DMS79 (cell line): ENCODE measurements around the gene SLC45A3.
"Not testable (repeated sequence)": the region's sequence is repeated elsewhere in the genome, so short reads cannot be mapped to it uniquely, and the experiment has no call there.

Experiments used
- DNase-seq: peaks from one replicate; lab custom pipeline; 2025; lab: John Stamatoyannopoulos, UW

SLC45A3 gene

DNA sequence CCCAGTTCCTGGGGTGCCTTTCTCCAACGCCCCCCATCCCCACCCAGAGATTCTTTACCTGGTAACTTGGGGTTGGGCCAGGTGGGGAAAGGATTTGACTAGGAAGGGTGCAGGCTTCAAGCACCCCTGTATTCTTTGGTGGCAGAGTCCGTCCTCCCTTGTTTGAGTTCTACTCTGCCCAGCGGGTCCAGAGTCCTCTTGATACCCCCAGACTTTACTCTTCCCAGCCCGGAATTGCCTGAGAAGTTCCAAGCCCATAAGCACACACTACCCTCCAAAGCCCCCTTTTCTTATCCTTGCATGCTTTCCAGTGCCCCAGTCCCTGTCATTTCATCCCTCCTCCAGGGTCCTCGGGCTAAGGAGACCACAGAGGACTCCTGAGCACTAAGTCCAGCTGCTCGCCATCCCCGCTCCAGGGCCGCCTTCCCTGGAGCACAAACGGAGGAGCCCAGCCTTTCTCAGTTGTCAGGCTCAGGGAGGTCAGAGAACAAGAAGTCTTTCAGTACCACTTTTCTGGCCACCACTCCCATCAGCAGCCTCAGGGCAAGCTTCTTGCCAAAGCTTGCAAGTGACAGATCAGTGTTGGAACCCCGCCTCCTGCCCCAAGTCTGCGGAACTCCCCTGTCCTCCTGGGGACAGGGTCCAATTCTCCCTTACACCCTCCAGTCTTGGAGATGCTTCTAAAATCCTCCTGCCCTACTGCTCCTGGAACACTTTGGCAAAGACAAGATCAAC lies 12.2 kb downstream of the SLC45A3 start:
- DNase-seq: no peak

DNA sequence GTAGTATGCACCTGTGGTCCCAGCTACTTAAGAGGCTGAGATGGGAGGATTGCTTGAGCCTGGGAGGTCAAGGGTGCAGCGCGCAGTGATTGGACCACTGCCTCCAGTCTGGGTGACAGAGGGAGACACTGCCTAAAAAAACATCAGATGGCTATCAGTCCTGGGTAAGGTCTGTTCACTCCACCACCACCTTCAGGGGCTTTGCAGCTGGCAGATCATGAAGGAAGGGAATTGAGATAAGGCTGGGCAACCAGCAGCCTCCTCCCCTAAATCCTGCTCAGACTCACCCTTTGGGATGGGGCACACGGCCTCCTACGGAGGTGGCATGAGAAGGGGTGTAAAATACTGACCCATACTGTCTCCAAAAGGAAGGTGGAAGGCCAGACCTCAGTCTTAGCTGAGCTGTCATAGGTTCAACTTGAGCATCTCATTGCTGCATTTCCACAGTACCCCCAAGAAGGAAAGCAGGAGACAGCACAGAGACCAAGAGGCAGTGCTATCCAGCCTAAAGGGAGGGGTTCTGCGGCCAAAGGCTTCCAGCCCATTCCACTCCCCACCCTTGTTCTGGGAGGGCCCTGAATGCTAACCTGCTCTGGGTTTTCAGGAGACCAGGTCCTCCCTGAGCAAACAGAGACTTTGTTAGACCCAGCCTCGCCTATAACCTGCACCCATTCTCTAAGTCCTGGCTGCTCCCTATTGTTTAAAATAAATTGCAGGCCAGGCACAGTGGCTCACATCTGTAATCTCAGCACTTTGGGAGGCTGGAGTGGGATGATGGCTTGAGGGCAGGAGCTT lies 13.7 kb downstream of the SLC45A3 start:
- DNase-seq: no peak

DNA sequence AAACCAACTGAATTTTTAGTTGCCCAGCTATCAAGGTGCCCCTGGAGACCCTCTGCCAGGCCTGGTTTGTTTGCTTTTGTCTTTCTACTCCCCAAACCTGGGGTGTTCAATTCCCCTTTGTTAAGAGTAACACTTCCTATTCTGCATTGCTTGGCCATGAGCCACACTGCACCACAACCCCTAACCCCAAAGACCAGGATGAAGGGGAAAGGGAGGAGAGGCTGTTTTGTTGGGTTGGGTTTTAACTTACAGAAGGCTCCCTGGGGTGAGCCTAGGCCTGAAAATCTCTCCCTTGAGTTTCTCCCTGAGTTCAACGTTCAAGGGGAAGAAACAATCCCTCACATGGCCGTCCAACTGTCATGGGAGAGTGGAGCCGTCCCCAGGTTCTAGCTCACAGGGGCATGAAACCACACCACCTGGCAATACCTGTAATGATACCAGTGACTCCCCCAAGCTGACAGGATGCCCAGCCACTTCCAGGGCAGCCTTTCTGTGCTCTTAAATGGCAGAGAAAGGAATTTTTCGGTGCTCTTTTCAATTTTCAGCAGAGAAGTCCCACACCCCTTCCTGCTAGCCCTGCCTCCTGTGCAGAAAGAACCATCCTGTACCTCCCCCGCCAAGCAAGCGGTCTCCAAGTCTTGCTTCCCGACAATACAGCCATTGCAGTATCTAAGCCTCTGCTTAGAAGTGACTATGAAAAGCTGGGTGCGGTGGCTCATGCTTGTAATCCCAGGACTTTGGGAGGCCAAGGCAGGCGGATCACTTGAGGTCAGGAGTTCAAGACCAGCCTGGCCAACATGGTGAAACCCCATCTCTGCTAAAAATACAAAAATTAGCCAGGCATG lies 14.9 kb downstream of the SLC45A3 start:
- DNase-seq: peak; percentile 38

DNA sequence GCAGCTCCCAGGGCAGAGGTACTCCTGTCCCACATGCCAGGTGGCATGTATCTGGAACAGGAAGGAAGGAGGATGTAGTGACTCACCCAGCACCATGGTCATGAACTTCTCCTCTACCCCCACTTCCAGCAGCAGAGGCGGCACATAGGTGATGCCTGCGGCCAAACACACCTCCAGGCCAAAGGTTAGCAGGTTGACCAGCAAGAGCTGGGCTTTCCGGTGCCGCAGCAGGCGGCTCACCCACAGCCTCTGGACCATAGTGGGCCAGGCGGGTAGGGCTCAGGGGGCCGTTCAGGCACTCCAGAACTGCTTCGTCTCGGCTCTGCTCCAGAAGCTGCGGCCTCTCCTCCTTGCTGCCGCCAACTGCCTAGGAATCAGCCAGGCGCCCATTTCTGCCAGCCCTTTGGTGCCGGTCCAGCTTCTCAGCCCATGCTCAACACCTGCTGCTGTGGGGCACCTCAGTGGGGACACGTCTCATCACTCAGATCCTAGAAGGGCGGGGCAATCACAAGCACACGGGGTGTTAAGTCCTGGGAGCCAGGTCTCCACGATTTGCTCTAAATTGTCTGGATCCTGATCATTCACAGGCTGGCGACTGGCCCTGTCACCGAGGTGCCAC lies 15.8 kb downstream of the SLC45A3 start:
- DNase-seq: peak; percentile 57

DNA sequence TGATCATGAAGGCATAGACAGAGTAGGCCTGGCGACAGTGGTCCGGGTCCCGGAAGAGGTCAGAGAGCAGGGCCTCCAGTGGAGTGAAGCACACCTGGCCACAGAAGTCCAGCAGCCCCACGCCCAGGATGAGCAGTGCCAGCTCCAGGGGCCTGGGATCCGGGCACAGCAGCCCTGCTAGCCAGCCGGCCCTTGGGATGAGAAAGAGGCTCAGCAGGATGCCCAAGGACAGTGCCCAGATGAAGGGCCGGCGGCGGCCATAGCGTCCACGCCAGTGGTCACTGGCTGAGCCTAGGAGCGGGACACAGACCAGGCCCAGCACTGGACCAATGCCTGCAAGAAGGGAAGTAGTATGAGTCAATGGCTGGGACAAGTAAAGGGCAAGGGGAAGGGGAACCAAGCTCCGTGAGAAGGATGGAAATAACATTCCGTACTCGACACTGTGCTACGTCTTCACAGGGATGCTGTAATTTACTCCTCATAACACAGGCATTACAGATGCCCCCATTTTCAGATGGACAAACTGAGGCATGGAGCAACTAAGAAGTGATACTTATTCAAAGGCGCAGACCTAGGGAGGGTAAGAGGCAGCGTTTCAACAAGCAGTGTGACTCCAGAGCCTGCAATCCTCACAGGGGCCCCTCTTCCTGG lies 16.9 kb downstream of the SLC45A3 start:
- DNase-seq: no peak

DNA sequence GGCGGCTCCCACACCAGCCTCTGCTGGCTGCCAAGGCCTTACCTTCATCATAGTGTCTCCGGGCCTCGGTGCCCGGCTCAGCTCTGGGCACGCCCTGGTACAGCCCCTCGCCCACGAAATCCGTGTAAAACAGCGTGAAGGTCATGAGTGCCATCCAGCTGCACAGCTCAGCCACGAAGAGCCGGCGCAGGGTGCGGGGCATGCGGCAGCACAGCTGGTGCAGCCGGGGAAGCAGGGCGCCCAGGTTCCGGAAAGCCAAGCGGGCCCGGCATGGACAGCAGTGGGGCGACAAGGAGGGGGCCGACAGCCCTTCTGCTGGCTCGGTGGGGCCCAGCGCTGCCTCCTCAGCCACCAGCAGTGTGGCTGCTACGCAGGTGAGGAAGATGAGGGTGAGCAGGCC lies 17.5 kb downstream of the SLC45A3 start:
- no peak for DNase-seq

DNA sequence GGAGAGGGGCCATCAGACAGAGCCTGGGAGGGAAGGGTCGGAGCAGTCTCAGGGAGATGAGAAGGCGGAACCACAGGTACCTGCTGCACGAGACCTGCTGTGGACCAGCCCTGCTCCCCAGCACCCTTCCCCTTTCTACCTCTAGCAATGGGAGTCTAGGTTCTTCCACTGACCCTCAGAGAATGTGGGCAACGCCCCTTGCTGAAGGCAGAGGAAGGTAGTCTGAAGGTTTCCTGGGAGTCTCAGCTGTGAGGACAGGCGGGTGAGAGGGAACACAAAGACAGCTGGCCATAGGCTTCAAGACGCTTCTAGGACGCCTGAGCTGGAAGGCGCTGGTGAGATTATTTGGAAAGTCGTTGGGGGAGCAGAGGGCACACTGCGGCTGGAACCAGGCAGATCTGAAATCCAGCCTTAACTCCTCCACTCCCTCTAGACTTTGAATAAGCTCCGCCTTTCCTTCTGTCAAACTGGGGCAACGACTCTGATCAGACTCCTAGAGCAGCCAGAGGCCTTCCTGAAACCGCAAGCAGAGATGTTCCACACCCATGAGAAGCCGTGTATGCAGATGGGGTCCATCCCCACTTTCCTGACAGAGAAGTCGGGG lies 18.1 kb downstream of the SLC45A3 start:
- no peak for DNase-seq

DNA sequence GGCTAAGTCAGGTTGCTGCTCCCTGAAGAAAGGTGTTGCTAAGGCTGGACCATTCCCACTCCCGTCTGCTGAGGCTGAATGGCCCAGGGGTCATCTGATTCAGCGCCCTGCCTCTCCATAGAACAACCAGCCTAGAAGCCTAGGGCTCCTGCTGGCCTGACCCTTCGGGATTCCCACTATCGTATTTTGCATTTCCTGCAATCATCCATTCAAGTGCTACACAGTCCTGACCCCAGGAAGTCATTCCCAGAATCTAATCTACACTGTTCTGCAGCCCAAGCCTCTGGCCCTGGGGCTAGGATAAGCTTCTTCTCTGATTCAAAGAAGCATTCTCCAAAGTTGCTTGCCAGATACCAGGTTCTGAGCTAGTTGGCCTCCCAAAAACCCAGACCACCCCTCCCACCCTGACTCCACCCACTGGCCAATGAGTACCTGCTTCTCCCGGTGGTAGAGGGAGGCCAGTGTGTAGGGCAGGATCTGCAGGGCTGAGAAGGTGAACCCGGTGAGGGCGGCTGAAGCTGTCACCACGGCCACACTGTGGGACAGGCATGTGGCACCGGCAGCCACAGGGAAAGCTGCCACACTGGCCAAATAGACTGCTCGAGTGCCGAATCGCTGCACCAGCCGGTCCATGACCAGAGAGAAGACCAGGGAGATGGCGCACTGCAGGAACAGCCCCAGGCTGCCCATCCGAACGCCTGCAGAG lies 18.7 kb downstream of the SLC45A3 start:
- no peak for DNase-seq

DNA sequence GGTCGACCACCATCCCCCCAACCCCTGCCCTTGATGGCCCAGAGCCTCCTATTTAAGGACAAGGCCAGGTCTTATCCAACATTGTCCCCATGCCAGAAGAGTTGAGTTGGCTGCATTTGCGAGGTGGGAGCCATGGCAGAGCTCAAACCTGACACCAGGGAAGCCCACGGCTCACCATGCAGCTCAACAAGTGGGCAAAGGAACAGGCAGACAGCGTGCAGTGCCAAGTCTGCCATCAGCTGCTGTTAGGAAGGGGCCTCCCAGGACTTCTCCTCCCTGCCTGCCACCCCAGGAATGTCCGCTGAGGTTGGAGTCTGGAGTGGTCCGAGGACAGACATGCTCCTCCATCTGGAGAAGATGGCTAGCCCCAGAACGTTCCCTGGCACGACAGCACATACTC lies 19.9 kb downstream of the SLC45A3 start:
- no peak for DNase-seq

DNA sequence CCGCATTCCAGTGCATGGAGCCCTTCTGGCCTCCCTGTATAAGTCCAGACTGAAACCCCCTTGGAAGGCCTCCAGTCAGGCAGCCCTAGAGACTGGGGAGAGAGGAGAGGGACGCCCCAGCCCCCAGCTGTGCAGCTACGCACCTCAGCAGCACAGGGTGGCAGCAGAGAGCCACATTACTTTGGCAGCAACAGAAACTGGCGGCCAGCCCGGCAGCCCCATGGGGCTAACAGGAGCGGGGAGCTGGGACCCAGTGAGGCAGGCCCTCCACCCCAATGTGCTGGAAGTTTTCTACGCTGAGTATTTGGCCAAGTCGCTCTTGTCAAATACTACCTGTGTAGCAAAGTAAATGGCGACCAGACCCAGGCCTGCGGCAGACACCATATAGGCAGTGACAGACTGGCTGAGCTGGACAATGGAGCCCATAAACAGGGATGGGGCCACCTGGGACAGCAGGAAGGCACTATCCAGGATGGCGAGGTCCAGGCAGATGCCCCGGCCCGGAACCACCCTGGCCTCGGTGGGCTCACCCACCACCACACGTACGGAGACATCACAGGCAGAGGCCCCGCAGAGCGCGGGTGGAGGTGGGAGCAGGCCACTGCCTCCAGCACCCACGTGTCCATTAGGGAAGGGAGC lies 21.2 kb downstream of the SLC45A3 start:
- DNase-seq: peak; percentile 28

DNA sequence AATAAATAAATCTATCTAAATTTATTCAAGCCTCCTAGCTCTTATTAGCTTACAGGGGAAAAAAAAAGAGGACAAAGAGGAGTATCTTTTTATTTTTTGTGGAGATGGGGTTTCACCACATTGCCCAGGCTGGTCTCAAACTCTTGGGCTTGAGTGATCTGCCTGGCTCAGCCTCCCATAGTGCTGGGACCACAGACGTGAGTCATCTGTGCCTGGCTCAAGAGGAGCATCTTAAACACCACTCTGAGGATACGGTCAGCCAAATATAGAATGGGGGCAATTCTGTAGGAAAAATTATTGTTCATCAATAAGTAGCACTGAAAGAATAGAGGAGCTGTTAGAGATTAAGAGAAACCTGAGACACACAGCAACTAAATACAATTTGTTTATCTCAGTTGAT lies 24.1 kb downstream of the SLC45A3 start:
- DNase-seq: no peak

DNA sequence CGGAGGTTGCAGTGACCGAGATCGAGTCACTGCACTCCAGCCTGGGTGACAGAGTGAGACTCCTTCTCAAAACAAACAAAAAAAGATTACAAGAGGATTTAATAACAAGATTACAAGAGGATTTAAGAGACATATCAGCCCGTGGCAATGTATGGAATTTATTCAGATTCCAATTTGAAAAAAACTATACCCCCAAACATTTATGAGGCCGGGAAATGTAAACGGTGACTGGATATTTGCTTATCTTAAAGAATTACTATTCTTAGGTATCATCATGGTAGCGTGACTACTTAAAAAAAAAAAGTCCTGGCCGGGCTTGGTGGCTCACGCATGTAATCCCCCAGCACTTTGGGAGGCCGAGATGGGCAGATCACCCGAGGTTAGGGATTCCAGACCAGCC lies 27.3 kb downstream of the SLC45A3 start:
- no peak for DNase-seq

DNA sequence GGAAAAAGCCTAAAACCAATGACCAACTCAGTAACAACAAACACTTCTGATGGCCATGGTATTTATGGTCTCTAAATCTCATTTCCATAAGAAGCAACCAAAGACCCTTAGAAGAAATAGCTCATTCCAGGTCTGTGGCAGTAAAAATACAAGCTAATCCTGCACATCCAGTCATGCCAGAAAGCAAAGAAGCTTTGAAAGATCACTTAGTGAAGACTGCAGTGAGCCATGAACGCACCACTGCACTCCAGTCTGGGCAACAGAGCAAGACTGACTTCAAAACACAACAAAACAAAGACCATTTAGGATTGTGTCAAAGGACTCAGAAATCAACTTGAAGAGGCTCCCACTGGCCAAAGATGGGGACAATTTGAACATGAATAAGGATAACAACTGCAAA lies 30.1 kb downstream of the SLC45A3 start:
- peak; percentile 48 for DNase-seq

DNA sequence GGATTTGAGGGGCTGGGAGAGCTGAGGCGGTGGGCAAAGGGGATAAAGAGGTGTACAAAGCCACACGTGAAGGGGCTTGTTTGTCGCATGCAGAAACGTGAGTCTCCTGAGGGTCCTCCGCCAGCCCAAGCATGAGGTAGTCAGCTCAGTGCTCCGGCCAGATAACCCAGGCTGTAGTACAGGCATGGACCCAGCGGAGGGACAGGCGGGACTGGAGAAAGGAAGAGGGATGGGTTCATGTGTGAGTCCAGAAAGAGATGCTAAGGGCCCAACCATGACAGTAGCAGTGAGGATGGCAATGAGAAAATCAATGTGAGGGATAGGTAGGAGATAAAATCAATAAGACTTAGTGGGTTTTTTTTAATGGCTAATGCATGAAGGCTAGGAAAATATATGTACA lies 34.8 kb downstream of the SLC45A3 start:
- no peak for DNase-seq

DNA sequence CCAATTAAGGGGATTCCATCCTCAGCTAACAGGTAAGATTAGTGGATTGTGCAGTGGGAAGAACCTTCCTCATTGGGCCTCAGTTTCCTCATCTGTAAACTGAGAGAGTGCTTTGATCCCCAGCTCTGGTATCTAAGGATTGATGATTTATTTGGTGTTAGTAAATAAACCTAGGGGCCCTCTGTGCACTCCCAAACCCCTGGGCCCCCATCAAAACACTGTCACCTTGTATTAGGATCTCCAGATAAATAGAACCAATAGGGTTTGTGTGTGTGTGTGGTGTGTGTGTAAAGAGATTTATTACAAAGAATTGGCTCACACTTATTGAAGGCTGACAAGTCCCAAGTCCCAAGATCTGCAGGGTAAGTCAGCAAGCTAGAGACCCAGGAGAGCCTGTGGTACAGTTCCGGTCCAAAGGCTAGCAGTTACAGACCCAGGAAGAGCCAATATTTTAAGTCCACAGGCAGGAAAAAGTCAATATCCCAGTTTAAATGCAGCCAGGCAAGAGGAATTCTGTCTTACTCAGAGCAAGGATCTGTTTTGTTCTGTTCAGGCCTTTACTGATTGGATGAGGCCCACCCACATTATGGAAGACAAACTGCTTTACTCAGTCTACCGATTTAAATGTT lies 37.5 kb downstream of the SLC45A3 start:
- no peak for DNase-seq

DNA sequence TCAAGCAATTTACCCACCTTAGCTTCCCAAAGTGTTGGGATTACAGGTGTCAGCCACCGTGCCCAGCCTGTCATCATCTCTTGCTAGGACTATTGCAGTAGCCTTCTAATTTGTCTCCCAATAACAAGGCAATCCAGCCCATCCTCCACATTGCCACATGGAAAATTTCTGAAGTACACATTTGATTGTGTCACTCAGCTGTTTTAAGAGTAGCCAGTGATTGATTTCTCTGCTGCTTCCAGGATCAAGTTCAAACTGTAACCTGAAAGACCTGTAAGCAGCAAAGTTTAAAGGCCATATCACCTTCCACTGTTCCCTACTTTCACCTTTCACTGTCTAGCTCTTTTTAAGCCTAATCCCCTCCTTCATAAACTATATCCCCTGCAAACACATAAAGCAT lies 40.7 kb downstream of the SLC45A3 start:
- no peak for DNase-seq

DNA sequence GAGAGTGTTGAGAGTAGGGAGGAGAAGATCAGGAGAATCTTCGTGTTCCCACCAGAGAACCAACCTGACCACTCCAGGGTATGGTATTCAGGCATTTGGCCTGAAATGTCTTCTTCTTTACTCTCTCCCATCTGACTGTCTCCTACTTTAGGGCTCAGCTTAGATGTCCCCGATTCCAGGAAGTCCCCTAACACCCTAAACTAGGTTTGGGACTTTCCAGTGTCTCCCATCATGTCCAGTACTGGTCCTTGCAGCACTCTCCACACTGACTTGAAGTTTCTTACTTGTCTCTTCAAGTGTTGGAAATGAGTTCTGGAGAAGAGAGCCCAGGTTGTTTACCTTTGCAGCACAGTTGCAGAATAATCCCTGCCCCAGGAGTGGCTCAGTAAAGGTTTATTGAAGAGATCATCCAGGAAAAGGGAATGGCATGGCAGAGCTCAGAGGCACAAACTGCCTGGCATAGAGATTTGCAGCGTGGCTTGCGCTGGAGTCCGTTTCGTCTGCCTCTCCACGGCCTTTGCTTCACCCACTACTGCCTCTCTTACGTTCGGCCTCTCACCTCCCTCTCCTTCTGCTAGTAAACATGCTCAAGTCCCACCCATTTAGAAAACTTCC lies 42.3 kb downstream of the SLC45A3 start:
- no peak for DNase-seq

DNA sequence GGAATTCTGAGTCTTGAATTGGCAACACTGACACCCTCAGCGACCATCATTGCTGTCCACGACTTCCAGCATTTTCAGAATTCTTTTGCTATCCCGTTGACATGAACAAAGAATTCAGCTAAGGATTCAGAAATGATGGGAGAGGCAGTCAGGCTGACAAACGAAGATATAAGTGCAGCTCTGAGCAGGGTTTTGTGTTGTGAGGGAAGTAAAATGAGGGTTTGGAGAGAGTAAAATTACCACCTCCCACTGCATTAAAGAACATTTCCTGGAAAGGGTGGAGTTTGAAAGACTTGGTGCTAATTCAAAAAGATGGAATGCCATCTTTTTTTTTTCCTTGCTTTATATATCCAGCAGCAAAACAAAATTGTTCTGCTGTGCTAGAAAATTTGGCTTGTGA lies 43.6 kb downstream of the SLC45A3 start:
- DNase-seq: no peak

DNA sequence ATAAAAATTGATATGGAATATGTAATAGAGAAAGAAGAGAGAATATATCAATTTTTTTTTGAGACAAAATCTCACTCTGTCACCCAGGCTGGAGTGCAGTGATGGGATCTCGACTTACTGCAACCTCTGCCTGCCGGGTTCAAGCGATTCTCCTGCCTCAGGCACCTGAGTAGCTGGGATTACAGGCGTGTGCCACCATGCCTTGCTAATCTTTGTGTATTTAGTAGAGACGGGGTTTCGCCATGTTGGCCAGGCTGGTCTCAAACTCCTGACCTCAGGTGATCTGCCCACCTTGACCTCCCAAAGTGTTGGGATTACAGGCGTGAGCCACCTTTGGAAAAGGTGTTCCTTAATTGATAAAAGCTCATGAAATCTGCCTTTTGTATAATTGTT lies 44.2 kb downstream of the SLC45A3 start:
- DNase-seq: not testable (repeated sequence)
